HG03520 (cell line): ENCODE results near the gene ZNF541.
"Not testable (repeated sequence)": the region's sequence is repeated elsewhere in the genome, so short reads cannot be mapped to it uniquely, and the experiment has no call there.

Source experiments
- ATAC-seq: cut with Tn5 transposase; IDR thresholded peaks from one replicate; pipeline ENCODE4 v1.9.1; 2021; ENCODE audit warnings: mild to moderate bottlenecking, moderate library complexity; ENCODE audit not compliant: unreplicated experiment

Gene ZNF541

GRCh38 chr19:47599671-47600245 lies 26.8 kb upstream of the ZNF541 start:
- not testable (repeated sequence) for ATAC-seq

DNA sequence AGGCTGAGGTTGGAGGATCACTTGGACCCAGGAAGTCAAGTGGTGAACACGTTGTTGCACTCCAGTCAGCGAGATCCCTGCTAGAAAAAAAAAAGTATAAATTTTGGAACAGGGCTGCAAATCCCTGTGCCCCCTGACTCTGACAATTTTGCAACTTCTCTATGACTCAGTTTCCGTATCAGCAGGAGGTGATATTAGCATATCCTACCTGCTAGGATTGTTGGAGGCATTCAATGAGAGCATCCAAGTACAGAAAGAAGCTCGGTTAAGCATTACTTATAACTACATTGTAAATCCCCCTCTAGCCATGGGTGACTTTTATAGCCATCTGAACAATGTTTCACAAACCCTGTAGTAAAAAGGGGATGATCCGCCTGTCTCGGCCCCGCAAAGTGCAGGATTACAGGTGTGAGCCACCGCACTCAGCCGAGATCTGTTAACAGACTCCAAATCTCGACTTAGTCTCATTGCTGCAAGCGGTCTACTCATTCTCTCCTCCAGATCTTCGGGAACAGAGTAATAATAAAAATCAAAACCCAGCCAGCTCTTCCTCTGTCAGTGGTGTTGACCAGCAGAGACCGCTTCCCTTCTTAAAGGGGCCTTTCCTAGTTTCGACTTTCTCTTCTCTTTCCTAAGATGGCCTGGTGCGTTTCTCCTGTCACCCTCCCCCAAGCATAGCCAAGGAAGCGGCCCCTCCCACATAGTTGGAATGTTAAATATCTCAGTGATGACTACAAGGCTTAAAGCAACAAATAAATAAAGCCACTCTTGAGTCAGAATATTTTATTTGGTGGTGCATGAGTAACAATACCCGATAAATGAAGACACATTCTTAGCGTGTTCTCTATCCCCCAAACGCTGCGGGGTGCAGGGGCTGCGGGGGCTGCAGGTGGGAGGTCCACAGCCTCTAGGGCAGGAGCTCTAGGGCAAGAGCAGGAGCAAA lies 25.7 kb upstream of the ZNF541 start:
- ATAC-seq, result no peak

DNA sequence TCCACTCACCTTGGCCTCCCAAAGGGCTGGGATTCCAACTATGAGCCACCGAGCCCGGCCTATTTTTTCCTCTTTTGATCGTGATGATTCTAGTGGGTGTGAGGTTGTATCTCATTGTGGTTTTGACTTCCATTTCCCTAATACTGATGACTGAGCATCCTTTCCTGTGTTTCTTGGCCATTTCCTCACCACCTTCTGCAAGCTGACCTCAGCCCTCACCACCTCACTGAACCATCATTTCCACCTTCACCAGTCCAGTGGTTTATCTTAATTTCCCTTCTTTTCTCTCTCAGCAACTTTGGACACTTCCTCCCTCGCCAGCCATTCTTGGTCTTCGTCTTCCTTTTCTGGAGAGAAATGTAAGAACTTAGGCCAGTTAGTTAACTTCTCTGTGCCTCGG lies 23.0 kb upstream of the ZNF541 start:
- no peak for ATAC-seq

- ATAC-seq, result no peak
Observed at GRCh38 chr19:47593860-47594259, 20.9 kb upstream of the ZNF541 start.

DNA sequence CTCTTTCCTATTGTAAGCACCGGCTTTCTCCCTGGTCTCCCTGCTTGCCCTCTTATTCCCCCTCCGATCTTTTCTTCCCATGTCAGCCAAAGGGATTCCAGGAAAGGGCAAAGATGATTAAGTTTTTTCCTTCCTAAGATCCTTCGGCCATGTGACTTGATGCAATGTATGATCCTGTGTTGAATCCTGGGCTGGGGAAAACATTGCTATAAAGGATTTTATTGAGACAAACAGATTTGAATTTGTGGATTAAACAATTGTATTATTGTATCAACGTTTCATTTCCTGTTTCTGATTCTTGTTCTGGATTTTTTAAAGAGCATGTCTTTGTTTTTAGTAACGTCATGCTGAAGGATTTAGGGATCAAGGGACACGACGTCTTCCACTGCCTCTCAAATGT lies 16.9 kb upstream of the ZNF541 start:
- no peak for ATAC-seq

- no peak for ATAC-seq
Observed at GRCh38 chr19:47587295-47587694, 14.3 kb upstream of the ZNF541 start.

- ATAC-seq, result not testable (repeated sequence)
Observed at GRCh38 chr19:47583161-47583560, 10.2 kb upstream of the ZNF541 start.

GRCh38 chr19:47582320-47582909 lies 9.5 kb upstream of the ZNF541 start:
- no peak for ATAC-seq

DNA sequence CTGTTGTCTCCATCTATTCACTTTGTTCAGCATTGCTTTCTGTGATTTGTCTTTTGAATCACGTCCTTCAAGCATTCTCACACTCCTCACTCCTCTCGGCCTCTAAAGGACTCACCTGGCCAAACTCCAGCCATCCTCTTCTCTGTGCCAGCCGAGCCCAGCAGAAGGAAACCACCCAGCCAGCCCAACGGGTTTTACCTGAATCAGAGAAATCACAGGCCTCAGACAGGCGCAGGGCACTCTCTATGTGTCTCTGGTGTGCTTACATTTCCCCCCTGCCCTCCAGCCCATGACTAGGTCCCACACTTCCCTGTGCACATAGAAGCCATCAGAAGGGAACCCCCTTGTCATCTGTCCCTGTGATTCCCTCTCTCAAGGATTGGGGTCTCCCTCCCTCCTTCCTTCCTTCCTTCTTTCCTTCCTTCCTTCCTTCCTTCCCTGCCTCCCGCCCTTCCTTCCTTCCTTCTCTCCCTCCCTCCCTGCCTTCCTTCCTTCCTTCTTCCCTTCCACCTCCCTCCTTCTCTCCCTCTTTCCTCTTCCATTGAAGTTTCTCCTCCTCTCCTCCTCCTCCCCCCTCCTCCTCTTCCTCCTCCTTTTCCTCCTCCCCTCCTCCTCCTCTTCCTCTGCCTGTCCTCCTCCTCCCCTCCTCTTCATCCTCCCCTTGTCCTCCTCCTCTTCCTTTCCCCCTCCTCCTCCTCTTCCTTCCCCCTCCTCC lies 8.8 kb upstream of the ZNF541 start:
- ATAC-seq, result no peak

DNA sequence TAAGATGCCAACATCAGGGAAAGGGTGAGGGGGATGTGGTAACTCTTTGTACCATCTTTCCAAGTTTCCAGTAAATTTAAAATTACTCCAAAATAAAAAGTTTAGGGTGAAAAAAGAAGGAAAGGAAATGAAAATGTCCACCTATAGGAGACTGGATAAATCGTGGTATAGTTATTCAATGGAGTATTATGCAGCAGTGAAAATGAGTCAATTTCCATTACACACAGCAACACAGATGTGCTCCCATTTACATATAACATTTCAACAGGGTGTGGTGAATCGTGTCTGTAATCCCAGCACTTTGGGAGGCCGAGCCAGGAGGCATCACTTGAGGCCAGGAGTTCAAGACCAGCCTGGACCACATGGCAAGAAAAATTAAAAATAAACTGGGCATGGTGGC lies 7.4 kb upstream of the ZNF541 start:
- no peak for ATAC-seq

GRCh38 chr19:47572635-47573034 lies 313 bp downstream of the ZNF541 start:
- no peak for ATAC-seq

DNA sequence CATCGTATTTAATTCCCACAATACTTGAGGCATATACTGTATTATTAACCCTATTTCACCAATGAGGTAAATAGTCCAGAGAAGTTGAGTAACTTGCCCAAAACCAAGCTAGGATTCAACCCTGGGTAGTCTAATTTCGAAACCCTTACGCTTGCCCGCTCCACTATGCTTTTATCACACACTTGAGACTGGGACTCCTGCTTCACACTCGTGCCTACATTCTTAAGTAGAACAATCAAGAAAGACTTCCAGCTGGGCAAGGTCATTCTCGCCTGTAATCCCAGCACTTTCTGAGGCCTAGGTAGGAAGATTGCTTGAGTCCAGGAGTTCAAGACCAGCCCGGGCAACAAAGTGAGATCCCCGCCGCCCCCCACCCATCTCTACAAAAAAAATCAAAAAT lies 3.6 kb downstream of the ZNF541 start:
- ATAC-seq, result no peak

DNA sequence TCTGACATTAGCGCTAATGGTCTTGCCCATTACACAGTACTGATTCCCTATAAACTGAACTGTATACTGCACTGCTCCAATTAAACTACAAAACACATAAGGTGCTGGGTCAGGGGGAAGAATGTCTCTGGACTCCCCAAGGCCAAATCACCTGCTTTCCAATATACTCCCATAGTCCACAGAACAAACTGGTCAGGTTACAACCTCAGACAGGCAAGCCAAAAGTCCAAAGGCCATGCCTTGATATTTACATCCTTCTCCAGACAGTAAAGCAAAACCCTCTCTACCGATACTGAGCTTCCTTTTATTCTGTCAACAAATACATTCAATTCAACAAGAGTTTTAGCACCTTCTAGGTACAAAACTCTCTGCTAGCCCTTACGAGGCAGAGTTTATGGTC lies 8.9 kb downstream of the ZNF541 start:
- no peak for ATAC-seq

GRCh38 chr19:47561440-47562057 lies 11.4 kb downstream of the ZNF541 start:
- no peak for ATAC-seq

DNA sequence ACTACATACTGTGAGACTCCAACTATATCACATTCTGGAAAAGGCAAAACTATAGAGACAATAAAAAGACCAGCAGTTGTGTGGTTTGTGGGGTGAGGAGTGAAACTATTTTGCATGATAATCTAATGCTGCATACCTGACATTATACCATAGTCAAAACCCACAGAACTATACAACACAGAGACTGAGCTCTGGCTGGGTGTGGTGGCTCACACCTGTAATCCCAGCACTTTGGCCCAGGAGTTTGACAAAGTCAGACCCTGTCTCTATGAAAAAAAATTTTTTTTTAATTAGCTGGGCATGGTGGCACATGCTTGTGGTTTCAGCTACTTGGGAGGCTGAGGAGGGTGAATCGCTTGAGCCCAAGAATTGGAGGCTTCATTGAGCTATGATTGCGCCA lies 11.9 kb downstream of the ZNF541 start:
- no peak for ATAC-seq

DNA sequence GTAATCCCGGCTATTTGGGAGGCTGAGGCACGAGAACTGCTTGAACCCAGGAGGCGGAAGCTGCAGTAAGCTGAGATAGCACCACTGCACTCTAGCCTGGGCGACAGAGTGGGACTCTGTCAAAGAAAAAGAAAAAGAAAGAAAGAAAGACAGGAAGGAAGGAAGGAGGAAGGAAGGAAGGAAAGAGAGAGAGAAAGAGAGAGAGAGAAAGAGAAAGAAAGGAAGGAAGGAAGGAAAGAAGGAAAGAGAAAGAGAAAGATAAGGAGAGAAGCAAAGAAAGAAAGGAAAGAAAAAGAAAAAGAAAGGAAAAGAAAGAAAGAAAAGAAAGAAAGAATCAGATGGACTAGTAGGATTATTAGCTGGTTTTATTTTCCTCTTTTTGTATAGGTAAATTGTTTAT lies 22.8 kb downstream of the ZNF541 start:
- no peak for ATAC-seq

DNA sequence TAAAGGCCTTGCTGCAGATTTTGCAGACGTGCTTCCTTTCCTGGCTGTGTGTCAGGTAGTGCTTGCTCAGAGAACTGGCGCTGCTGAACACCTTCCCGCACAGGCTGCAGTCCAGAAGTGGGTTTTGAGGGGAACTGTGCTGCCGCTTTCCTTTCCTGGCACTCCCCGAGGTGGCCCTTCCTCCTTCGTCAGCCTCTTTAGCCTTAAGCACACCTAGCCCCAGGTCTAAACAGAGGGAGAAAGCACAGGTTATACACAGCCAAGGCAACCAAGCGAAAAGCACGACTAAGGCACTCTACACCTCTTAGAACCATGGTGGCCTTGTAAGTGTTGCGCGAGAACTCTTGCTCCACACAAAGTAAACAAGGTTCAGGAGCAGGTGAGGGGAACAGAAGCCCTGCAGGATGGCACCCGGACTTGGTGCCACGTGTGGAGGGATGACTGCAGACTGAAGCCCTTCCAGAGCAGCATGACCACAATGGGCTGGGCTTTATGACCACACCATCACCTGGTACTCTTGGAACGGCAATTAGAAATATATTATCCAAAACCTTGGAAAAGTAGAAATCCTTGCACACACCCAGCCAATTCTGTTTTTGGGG lies 23.6 kb downstream of the ZNF541 start:
- no peak for ATAC-seq

DNA sequence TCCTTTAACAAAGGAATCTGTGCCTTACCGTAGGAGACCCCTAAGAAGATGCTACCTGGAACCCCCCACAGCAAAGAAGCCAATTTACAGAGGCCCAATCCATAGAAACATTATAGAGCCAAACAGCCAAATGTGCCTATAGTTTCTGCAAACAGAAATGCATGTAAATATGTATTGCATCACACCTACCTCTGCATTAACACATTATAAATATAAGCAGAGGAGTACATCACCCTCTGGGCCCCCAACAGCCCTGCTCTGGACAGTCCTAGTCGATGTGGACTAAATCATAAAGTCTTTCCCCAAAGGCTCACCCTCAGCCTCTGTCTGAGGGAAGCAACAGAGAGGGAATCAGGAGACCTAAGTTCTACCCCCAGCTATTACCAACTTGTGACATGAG lies 25.7 kb downstream of the ZNF541 start:
- ATAC-seq, result no peak

GRCh38 chr19:47545061-47545948 lies 27.6 kb downstream of the ZNF541 start:
- ATAC-seq, result no peak

- no peak for ATAC-seq
Observed at GRCh38 chr19:47544476-47544875, 28.5 kb downstream of the ZNF541 start.
